B cell (primary cell): ENCODE data around the gene MMP14.

Experiments
- EZH2 ChIP-seq: IDR thresholded peaks from 2 replicates; pipeline ENCODE4 v1.6.1; 2012; ENCODE audit warnings: borderline replicate concordance, low read depth, mild to moderate bottlenecking, moderate library complexity, low read length; ENCODE audit not compliant: insufficient read depth, poor library complexity, severe bottlenecking
- TF ChIP-seq, protein P1 (sequence below): fragments of 200-600 bp; IDR thresholded peaks from one replicate; pipeline ENCODE4 v1.8.0; 2022; ENCODE audit warnings: antibody characterized with exemption, mild to moderate bottlenecking

GRCh38 chr14:22802860-22803686, 33.3 kb upstream of the MMP14 start:
- no peak for TF ChIP-seq EZH2
- TF ChIP-seq, protein P1, sequence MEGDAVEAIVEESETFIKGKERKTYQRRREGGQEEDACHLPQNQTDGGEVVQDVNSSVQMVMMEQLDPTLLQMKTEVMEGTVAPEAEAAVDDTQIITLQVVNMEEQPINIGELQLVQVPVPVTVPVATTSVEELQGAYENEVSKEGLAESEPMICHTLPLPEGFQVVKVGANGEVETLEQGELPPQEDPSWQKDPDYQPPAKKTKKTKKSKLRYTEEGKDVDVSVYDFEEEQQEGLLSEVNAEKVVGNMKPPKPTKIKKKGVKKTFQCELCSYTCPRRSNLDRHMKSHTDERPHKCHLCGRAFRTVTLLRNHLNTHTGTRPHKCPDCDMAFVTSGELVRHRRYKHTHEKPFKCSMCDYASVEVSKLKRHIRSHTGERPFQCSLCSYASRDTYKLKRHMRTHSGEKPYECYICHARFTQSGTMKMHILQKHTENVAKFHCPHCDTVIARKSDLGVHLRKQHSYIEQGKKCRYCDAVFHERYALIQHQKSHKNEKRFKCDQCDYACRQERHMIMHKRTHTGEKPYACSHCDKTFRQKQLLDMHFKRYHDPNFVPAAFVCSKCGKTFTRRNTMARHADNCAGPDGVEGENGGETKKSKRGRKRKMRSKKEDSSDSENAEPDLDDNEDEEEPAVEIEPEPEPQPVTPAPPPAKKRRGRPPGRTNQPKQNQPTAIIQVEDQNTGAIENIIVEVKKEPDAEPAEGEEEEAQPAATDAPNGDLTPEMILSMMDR, result no peak
